Activated CD4-positive, alpha-beta T cell treated with anti-CD3 and anti-CD28 coated beads for 1 hour (primary cell): ENCODE results near the gene CLEC1A.
"Not testable (repeated sequence)": the region's sequence is repeated elsewhere in the genome, so short reads cannot be mapped to it uniquely, and the experiment has no call there.

Experiments used
- DNase-seq: peaks from one replicate; pipeline ENCODE4 v3.0.0-alpha.2; 2020

CLEC1A gene

DNA sequence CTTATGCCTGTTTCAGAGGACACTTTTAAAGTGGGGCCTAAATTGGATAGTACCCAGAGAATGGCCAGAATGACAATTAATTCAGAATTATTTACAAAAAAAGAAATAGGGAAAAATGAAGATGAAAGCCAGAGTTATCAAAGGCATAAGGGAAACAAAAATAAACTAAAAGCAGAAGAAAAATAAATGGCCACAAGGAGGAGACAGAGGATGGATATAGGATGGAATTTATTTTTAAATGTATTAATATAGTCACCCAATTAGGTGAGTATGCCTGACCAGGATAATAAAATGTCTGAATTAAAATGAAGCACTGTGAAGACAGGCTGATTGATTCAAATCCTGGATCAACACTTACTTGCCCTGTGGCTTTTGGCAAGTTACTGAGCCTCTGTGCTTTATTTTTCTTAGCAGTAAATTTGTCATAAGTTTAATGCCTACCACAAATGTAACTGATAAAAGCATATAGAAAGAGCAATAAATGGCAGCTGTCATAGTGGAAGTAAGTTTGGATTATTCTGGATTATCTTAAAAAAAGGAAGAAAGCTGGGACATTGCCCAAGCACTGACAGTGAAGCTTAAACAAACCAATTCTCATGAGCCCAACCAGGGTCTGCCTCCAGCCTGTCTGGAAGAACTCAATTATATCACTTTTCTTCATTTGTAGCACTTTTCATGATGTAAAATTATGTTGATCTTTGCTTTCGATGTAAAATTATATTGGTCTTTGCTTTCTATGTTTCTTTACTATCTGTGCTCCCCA lies 64.8 kb downstream of the CLEC1A start:
- DNase-seq, result no peak

DNA sequence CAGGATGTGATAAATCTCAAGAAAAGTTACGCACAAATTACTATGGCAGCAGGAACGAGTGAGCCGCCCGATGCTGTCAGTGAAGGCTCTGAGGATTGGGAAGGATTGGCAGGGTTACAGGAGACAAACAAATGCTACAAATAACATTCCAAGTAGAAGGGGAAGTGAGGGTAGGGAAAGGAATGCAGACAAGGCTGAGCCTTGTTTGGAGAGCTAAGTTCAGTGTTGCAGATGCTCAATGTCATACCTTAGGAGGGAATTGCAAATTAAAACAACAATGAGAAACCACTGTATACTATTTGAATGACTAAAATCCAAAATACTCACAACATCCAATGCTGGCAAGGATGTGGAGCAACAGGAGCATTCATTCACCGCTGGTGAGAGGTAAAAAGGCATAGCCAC lies 67.0 kb downstream of the CLEC1A start:
- DNase-seq, result no peak

DNA sequence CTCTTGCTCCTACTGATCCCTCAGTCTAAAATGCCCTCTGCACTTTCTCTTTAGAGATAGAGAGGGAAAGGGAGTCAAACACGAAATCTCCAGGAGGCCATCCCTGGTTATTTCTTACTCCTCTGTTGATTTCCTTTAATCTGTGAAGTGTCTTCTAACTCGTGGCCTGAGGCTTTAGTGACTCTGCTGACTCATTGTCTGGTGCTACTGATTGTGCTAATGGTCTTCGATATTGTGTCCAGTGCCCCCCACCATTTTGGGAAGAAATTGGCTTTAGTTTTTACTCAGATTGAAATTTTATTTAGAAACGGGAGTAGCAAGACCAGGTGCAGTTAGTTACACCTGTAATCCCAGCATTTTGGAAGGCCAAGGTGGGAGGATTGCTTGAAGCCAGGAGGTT lies 67.5 kb downstream of the CLEC1A start:
- no peak for DNase-seq

DNA sequence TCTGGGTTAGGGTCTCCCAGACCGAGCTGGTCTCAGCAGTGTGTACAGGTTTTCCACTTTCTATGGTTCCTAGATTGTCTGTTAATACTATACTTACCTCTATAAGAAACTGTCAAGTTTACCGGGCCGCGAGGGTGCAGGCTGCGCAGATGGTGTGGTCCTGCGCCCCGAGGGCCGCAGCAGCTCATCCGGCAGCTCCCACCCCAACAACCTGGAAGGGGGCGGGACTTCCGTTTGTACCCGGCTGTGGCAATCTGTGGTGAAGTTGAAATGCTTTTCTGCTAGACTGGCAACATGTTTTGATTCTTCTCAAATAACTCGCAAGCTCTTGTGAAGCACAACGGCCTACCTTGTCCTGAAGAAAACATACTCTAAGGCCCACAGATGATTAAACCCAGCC lies 68.3 kb downstream of the CLEC1A start, which contains the start of gene CLEC9A:
Gene CLEC9A, plus strand, starts transcription at position 237 of the 400 bp plus-strand sequence. CDS start 22,006 bp downstream, outside the sequence.
- no peak for DNase-seq

DNA sequence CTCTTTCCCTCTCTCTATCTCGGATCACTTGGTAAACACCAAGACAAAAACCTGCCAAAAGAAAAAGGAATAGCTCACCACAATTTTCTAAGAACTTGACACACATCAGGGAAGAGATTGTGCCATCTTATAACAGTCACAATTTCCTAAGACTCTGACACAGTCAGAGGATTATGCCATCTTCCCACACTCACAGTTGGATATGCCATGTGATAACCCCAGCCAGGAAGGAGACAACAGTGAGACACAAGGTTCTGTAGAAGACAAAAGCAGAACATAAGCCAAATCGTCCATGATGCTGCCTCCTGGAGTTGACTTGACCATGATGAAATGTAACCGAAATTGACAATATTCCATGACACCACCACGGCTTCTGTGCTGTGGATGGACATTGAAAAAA lies 71.1 kb downstream of the CLEC1A start:
- no peak for DNase-seq

DNA sequence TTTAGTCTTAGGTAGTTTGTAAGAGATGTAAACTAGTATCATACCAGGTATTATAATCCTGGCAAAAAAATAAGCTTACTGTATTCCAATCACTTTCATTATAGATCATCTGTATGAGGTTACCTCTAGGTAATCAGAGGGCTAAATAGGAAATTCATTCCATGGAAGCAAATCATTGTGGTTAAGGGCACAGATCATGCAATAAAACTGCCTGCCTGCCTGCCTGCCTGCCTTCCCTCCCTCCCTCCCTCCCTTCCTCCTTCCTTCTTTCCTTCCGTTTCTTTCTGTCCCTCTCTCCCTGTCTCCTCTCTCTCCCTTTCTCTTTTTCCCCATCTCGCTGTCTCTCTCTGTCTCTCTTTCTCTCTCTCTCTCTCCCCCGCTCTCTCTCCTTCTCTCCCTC lies 71.5 kb downstream of the CLEC1A start:
- DNase-seq, result no peak

DNA sequence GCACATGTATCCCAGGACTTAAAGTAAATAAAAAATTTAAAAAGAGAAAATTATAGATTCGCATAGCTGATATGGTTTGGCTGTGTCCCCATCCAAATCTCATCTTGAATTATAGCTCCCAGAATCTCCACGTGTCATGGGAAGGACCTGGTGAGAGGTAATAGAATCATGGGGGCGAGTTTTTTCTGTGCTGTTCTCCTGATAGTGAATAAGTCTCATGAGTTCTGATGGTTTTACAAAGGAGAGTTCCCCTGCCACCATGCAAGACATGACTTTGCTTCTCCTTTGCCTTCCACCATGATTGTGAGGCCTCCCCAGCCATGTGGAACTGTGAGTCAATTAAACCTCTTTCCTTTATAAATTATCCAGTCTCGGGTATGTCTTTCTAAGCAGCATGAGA lies 72.1 kb downstream of the CLEC1A start:
- DNase-seq, result not testable (repeated sequence)

- no peak for DNase-seq
These were observed 73.5 kb downstream of the CLEC1A start for GRCh38 chr12:10025236-10025635.

- no peak for DNase-seq
These were observed 77.4 kb downstream of the CLEC1A start for GRCh38 chr12:10021342-10021741.
